GM12878 (cell line): Measurements from ENCODE around the gene STK4. TPM values are rescaled to one million over a fixed set of nuclear protein-coding genes. Genes with fewer than 3 reads are reported as not detected.

Source experiments
- ATAC-seq: fragments of 200-7000 bp; cut with Tn5 transposase; 3 replicates; pipeline ENCODE4 v1.9.1; 2020; ENCODE audit warnings: mild to moderate bottlenecking, moderate library complexity
- BruUV-seq: library from RNA; stranded (reverse); fragments of 400-500 nt; replicated peaks from 2 replicates; lab custom pipeline; 2021; lab: Mats Ljungman, UMichigan
- CTCF ChIA-PET: fragments of 300-600 bp; sonication (Branson Sonifier 250); formaldehyde crosslinking; extraction: SDS; loops from one replicate; lab custom pipeline; 2021; ENCODE audit warnings: inconsistent platforms; lab: Yijun Ruan, JAX
- POLR2A ChIA-PET: fragments of 350-600 bp; formaldehyde crosslinking; extraction: SDS; loops from one replicate; lab custom pipeline; 2021; ENCODE audit warnings: inconsistent platforms; lab: Charles Lee
- RAD21 ChIA-PET: fragments of 300-600 bp; sonication (Branson Sonifier 250); formaldehyde crosslinking; loops from one replicate; lab custom pipeline; 2023; ENCODE audit warnings: antibody characterized with exemption; ENCODE audit not compliant: unreplicated experiment; lab: Charles Lee
- SMC1A ChIA-PET: fragments of 300-600 bp; sonication (Branson Sonifier 250); formaldehyde crosslinking; loops from one replicate; lab custom pipeline; 2023; ENCODE audit not compliant: unreplicated experiment, uncharacterized antibody; lab: Charles Lee
- DNase-seq: peaks from one replicate; pipeline ENCODE4 v3.0.0-alpha.2; 2011; ENCODE audit warnings: low read depth, low spot score
- FAIRE-seq: peaks from 3 replicates; lab custom pipeline; 2011; peaks lifted over from hg19 to GRCh38; lab: Jason Lieb, UNC
- H2AFZ ChIP-seq: 2 replicates; pipeline ENCODE4 v1.6.0; 2011; ENCODE audit warnings: low read depth, low read length, control low read depth; ENCODE audit not compliant: control insufficient read depth
- H3K27ac ChIP-seq: 2 replicates; pipeline ENCODE4 v1.5.1; 2011; ENCODE audit warnings: control low read depth; ENCODE audit not compliant: control insufficient read depth, insufficient read depth
- H3K27me3 ChIP-seq, 2 experiments: replicated peaks in 1 of 2; 2 replicates each; pipeline versions ENCODE4 v1.6.0 to v1.6.1; 2011; ENCODE audit warnings: low read length in 1 of 2; ENCODE audit not compliant: control insufficient read depth in 2 of 2, insufficient read depth in 2 of 2
- H3K36me3 ChIP-seq, 2 experiments: 2 replicates each; pipeline ENCODE4 v1.5.1; 2011; ENCODE audit warnings: low read length in 1 of 2; ENCODE audit not compliant: control insufficient read depth in 2 of 2, insufficient read depth in 2 of 2
- H3K4me1 ChIP-seq: 2 replicates; pipeline ENCODE4 v1.6.1; 2011; ENCODE audit warnings: mild to moderate bottlenecking, low read length, moderate library complexity, mixed read lengths; ENCODE audit not compliant: control insufficient read depth, insufficient read depth
- H3K4me2 ChIP-seq: 2 replicates; pipeline ENCODE4 v1.6.0; 2011; ENCODE audit warnings: control low read depth; ENCODE audit not compliant: control insufficient read depth, insufficient read depth
- H3K4me3 ChIP-seq: fragments of 200-600 bp; sonication (generic); 2 replicates; pipeline ENCODE4 v1.5.1; 2016
- H3K79me2 ChIP-seq: 2 replicates; pipeline ENCODE4 v1.6.0; 2011; ENCODE audit warnings: low read length; ENCODE audit not compliant: control insufficient read depth, insufficient read depth
- H3K9ac ChIP-seq: 2 replicates; pipeline ENCODE4 v1.8.0; 2011; ENCODE audit warnings: low read length, control low read depth, mixed read lengths; ENCODE audit not compliant: control insufficient read depth, insufficient read depth
- H3K9me3 ChIP-seq: replicated peaks from 3 replicates; pipeline ENCODE4 v1.5.1; 2011; ENCODE audit warnings: mild to moderate bottlenecking, low read length; ENCODE audit not compliant: control insufficient read depth, insufficient read depth
- H4K20me1 ChIP-seq: 2 replicates; pipeline ENCODE4 v1.6.0; 2011; ENCODE audit not compliant: control insufficient read depth, insufficient read depth
- FOXK2 ChIP-seq: fragments of 450-650 bp; IDR thresholded peaks from 2 replicates; pipeline ENCODE4 v1.6.1; 2017; ENCODE audit warnings: mild to moderate bottlenecking, moderate library complexity
- SIX5 ChIP-seq: IDR thresholded peaks from 2 replicates; pipeline ENCODE4 v1.6.1; 2011; ENCODE audit warnings: mild to moderate bottlenecking, low read depth, low read length, moderate library complexity; ENCODE audit not compliant: severe bottlenecking
- SPI1 ChIP-seq: IDR thresholded peaks from 2 replicates; pipeline ENCODE4 v1.6.1; 2011; ENCODE audit warnings: low read depth, mild to moderate bottlenecking, low read length, moderate library complexity, borderline replicate concordance; ENCODE audit not compliant: insufficient read depth
- TARDBP ChIP-seq: IDR thresholded peaks from 2 replicates; pipeline ENCODE4 v1.6.1; 2016; ENCODE audit warnings: borderline replicate concordance
- ZBED1 ChIP-seq: IDR thresholded peaks from 2 replicates; pipeline ENCODE4 v1.6.1; 2016; ENCODE audit warnings: borderline replicate concordance
- WGBS: methylation state at CpG from one replicate; pipeline ENCODE4 v1.1.6; 2016; ENCODE audit warnings: low lambda C conversion rate; ENCODE audit not compliant: insufficient replicate concordance, insufficient coverage; ENCODE audit errors: missing lambda C conversion rate; 5-methylcytosine and 5-hydroxymethylcytosine counted together
- in situ Hi-C: fragments of 300-500 bp; cut with MboI; formaldehyde crosslinking; loops from 9 replicates; pipeline ENCODE4 v1.14.3; 2018; ENCODE audit warnings: mixed read lengths
- intact Hi-C: fragments of 100-400 bp; cut with micrococcal nuclease; formaldehyde crosslinking; loops from one replicate; pipeline ENCODE4 v1.14.2; 2022; ENCODE audit not compliant: unreplicated experiment
- polyA plus RNA-seq, 11 experiments: library from polyadenylated mRNA; depleted of rRNA in 4 of 11; unstranded in 6 of 11; stranded (reverse) in 5 of 11; fragments of >200 nt; fragmentation: Nextera tagmentation in 4 of 11; fragmentation: Illumina TruSeq in 1 of 11; extraction: Ambion mirVana in 4 of 11; extraction: Trizol in 1 of 11; gene quantifications; 1 replicate in 1 of 11; 2 replicates in 10 of 11; pipeline versions ENCODE4 v1.2.1 to v1.2.3, GENCODE V29; 2011 to 2016; ENCODE audit warnings: inconsistent platforms in 2 of 11, missing spikeins in 2 of 11, low read depth in 1 of 11
- total RNA-seq, 4 experiments: library from RNA; depleted of rRNA in 3 of 4; stranded (reverse); fragments of >200 nt in 3 of 4; fragmentation: Illumina TruSeq in 1 of 4; extraction: Trizol in 1 of 4; gene quantifications; 2 replicates each; pipeline versions ENCODE4 v1.2.1 to v1.2.3, GENCODE V29; 2013 to 2021

Gene STK4
- total and polyA plus RNA-seq, 10 of the 15 experiments (the other 5 are each of a cell fraction or from before 2014, with no cell fraction given), result 24.0 to 135 (median 89.7) TPM

DNA sequence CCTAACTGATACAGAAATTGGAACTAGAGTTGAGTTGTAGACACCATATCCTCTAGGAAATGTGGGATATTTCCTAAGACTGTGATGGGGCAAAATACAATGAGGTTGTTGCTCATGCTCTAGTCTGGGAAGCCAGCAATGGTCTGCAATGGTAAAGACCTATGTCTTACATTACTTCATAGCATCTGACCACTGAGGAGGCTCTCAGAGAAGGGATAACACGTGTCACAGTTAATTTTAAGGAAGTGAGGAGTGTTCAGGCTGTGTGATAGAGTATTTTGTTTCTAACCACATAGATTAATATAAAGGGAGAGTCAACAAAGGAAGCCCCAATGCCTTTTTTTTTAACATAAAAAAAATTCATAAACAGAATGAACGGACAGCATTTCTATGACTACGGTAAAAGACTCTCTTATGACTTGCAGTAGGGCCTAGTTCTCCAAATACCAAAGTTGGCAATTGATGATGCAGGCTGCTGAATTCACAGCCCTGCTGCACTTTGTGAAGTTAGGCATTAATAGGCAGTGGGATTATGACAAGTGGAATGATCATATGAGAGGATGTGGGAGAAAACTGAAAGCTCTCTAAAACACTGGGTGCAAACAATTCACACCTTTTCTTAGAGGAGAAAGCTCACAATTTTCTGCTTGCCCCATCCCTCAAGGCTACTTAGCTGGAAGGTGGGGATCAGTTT is 120.9 kb downstream of the STK4 start:
- no peaks in the 10 kb centered on the region for H3K9me3 ChIP-seq
- intact Hi-C loops, result no loop called here
- H3K9ac ChIP-seq, result no peak overlapping the region
- H3K27me3 ChIP-seq, result no peaks in the 10 kb centered on the region
- no peak for FAIRE-seq
- in situ Hi-C loops, result no loop called here
- no peaks in the 10 kb centered on the region for H4K20me1 ChIP-seq
- TF ChIP-seq ZBED1, result no peak
- TF ChIP-seq SPI1, result peak; percentile 62; the same call in 1 of the 2 replicates
- TF ChIP-seq, all 136 proteins: peak for 1
- no TSS peak for BruUV-seq
- Histone ChIP-seq H2AFZ (no peak overlapping the region), H3K4me3 (no peak overlapping the region), H3K36me3 (peaks cover 0 to 7% of the 10 kb centered on the region in 2 experiments; a peak in 2 of 4 replicates), H3K4me2 (no peak overlapping the region), H3K4me1 (no peaks in the 10 kb centered on the region), H3K79me2 (no peaks in the 10 kb centered on the region), H3K27ac (no peak overlapping the region)
- POLR2A ChIA-PET, result no interaction called here
- RAD21 ChIA-PET, result interaction anchor here (0.8 to 1.2 kb wide), 2 partner anchors 38 to 43 kb away, joined by 3 to 6 read pairs; no protein-coding TSS in a partner anchor
- ATAC-seq (peak; percentile 38; the same call in 1 of the 3 replicates), DNase-seq (no peak)
- SMC1A ChIA-PET, result interaction anchor here (0.7 to 1.6 kb wide), 4 partner anchors 11 to 44 kb away, joined by 3 read pairs; no protein-coding TSS in a partner anchor
- WGBS, result 67% methylated on average over 3 of the region's 3 CpGs
- CTCF ChIA-PET, result interaction anchor here (1.4 to 4.3 kb wide), 4 partner anchors 9 to 76 kb away, joined by 4 to 18 read pairs (median 10); no protein-coding TSS in a partner anchor

DNA sequence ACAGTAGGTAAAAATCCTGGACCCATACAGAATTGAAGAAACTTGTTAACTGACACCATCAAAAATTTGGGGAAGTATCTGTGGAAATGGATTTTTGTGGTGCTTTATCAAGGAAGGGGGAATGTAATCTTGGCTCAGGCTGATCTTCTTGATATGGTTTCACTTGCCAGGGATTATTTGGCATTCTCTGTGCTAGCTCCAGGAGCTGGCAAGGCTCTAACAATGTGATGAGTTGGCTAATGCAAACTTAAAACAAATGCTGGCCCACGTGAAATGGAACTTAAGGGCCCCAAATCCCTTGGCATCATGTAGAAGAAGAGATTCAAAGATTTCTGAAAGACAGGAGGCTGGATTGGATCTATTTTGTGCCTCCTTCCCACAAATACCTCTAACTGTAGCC is 121.5 kb downstream of the STK4 start:
- CTCF ChIA-PET, result interaction anchor here (1.5 to 4.3 kb wide), 3 partner anchors 9 to 76 kb away, joined by 4 to 18 read pairs (median 15); no protein-coding TSS in a partner anchor
- Histone ChIP-seq H3K4me2 (no peak overlapping the region), H3K4me1 (no peaks in the 10 kb centered on the region), H3K79me2 (no peaks in the 10 kb centered on the region), H3K9ac (no peak overlapping the region), H3K9me3 (no peaks in the 10 kb centered on the region), H3K4me3 (no peak overlapping the region), H4K20me1 (no peaks in the 10 kb centered on the region), H3K27me3 (no peaks in the 10 kb centered on the region), H3K36me3 (peaks cover 0 to 7% of the 10 kb centered on the region in 2 experiments; a peak in 2 of 4 replicates), H2AFZ (no peak overlapping the region), H3K27ac (no peak overlapping the region)
- TF ChIP-seq SIX5, result no peak
- TF ChIP-seq FOXK2, result no peak
- no peak for TF ChIP-seq TARDBP
- ATAC-seq, result no peak
- 100% methylated on average over 1 of the region's 1 CpG for WGBS
- POLR2A ChIA-PET, result no interaction called here
- no TSS peak for BruUV-seq
- DNase-seq, result no peak
- RAD21 ChIA-PET, result interaction anchor here (0.8 kb wide), 1 partner anchor 38 kb away, joined by 3 read pairs; no protein-coding TSS in a partner anchor
- intact Hi-C loops, result no loop called here
- in situ Hi-C loops, result no loop called here
- FAIRE-seq, result no peak
- SMC1A ChIA-PET, result interaction anchor here (0.7 kb wide), 1 partner anchor 39 kb away, joined by 3 read pairs; no protein-coding TSS in a partner anchor
